AG08395 (cell line): ENCODE measurements around the gene SKI.
A peak's percentile ranks its signal among the peaks of the same experiment; 100 is the strongest.
"Not testable (repeated sequence)": the region's sequence is repeated elsewhere in the genome, so short reads cannot be mapped to it uniquely, and the experiment has no call there.

Source experiments
- DNase-seq: peaks from one replicate; pipeline ENCODE4 v3.0.0; 2012; ENCODE audit warnings: mixed read lengths, low spot score

Gene SKI

DNA sequence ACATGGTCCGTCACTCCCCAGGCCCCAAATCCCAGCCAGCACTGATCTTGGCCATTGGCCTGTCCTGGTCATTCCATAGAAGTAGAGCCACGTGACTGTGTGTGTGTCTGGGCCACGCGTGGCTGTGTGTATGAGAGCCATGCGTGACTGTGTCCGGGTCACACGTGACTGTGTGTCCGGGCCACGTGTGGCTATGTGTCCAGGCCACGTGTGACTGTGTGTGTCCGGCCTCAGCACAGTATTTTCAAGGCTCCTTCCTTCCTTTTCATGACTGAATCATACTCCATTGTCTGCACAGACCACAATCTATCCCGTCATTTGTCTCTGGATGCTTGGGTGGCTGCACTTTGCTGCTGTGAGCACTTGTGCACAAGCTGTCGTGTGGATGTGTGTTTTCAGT is 67.4 kb downstream of the SKI start:
- DNase-seq, result no peak

DNA sequence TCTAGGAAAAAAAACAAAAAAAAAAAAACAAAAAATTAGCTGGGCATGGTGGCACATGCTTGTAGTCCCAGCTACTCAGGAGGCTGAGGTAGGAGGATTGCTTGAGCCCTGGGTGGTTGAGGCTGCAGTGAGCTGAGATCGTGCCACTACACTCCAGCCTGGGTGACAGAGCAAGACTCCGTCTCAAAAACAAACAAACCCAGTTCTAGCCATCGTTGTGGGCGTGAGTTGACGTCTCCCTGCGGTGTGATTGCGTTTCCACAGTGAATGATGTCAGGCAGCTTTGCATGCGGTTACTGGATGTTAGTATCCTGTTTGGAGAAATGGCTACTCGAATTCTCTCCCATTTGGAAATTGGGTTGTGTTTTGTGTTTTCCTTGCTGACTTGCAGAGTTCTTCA is 68.1 kb downstream of the SKI start:
- not testable (repeated sequence) for DNase-seq

DNA sequence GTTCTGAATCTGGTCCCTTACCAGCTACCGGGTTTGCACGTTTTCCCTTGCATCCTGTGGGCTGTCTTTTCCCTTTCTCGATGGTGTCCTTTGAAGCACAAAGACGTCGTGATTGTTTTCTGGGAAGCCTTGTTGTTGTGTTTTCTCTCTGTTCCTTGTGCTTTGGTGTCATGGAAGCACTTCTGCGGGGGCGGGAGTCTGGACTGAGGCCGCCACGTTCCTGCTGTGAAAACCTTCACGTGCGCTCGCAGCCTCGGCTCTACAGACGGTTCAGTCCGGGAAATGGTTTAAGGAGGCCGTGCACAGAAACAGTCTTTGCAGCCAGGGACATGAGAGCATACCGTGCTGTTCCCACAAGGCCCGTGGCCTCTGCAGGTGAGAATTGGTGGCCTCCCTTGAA is 68.5 kb downstream of the SKI start:
- no peak for DNase-seq

DNA sequence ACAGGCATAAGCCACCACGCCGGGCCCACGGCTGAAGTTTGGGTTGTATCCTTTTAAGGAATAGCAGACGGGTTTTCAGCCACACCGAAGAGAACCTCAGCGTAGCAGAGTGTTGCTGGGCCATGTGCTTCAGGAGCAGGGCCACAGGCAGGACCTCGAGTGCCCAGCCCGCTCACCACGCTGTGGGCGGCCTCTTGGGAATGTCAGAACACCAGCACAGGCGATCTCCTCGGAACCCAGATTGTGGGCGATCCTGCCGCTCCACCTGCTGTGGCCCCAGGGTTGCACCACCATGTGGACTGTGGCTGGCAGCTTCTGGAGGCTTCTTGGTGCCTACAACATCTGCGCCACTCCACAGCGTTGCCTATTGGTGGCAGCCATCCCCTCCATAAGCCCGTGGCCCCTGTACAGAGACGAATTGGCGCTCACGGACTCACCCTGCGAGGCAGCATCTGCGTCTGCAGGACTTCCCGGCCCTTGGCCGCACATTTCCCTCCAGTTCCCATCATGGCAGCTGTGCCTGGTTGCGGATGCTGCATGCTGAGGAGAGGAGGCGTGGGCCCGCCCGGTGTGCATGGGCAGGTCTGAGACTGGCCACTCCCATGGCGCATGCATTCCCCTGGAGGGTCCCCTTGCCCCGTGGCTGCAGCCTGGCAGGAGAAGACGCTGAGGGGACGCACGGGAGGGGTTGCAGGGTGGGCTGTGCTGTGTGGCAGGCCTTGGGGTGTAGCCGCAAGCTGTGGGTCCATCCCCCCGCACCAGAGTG is 69.3 kb downstream of the SKI start:
- DNase-seq, result no peak

DNA sequence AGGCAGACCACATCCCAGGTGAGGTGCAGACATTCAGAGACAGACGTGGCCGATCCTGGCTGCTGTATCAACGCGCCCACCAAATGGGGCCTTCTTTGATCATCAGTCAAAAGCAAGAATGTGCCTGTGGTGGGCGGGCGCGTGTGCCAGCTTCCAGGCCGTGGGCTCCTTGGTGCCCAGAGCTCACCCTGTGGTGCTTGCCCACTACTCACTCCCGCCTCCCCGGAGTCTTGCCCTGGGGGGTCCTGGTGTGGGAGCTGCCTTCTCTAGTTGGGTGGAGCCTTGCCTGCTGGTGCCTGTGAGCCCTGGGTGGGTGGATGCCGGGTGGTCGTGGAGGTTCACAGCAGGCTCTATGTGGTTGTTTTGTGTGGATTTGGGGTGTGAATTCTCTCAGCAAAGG is 70.6 kb downstream of the SKI start:
- DNase-seq, result no peak

DNA sequence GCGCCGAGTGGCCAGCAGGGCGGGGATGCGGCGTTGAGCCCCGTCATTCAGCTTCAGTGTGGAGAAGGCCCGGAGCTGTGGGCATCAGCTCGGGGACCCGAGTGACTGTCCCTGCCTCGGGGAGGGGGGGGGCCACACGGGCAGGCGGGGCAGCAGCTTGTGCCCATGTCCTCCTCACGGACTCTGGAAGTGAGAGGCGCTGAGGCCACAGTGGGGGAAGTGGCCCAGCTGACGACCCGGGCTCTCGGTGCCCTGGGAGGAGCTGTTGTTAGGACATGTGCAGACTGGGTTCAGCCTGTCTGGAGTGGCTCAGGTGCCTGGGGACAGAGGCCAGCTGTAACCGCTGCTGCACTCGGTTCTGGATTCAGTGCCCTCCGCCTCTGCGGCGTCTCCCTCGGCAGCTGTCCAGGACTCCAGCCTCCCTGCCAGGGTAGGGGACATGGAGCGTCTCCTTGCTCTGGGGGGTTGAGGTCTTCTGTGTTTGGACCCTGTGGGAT is 71.1 kb downstream of the SKI start:
- DNase-seq, result peak; percentile 16

DNA sequence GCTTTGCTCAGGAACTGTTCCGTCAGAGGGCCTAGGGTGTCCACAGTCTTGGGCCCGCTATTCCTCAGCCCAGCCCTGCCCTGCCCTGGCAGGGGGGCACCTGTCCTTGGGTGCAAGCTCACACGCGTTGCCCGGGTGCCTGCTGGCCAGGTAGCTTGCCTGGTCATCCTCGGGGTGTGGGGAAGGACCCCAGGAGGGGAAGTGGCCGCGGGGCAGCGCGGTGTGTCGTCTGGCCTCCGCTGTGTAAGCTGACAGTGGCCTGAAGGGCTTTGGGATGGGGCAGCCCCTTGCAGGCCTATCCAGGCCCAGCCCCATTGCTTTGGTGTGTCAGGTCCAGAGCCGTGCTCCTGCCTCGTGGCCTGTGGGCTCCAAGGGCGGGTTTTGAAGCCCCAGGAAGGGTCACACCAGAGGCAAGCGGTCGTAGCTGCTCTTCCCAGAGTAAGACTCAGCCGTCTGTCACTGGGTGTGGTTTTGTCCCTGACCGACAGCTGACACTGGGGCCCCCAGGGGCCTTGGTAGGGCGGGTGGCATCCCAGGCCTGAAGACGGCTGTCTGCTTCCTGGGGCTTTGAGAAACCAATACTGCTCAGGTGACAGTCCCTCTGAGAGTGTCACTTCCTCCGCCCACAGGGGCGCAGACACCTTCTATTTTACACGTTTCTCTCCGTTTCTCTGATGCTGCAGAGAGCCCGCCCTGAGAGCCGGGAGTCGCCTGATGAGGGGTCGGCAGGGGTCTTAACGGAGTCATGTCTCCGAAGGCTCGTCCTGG is 72.1 kb downstream of the SKI start:
- DNase-seq, result no peak

DNA sequence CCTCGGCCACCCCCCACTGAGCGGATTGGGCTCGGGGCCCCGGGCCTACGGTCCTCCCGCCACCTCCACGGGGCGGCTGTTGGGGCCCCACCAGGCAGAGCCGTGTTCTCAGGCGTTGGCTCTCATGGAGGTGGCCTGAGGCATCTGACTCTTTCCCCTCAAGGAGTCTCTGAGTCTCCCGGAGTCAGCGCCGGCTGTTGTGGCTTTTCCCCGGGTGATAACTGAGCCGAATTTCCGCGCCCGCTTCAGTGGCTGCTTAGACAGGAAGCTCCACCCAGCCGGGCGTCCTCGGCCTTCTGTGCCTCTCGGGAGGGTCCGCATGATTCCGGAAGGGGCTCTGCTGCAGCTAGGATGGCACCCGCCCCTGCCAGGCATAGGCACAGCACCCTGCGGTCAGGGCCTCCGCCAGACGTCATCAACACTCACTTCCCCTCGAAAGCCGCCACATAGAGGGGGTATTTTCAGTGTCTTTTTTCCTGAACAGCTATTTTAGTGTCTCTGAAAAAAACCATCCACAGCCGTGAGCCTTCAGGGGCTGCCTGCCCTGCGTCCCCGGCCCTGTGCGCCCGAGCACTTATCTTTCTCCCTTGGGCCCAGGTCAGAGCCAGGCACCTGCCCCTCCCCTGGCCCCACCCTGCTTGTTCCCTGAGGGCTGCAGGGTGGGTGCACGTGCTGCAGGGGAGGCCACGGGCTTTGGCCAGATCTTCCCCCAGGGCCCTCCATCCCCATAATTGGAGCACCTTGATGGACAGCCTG is 72.9 kb downstream of the SKI start:
- DNase-seq, result peak; percentile 61

DNA sequence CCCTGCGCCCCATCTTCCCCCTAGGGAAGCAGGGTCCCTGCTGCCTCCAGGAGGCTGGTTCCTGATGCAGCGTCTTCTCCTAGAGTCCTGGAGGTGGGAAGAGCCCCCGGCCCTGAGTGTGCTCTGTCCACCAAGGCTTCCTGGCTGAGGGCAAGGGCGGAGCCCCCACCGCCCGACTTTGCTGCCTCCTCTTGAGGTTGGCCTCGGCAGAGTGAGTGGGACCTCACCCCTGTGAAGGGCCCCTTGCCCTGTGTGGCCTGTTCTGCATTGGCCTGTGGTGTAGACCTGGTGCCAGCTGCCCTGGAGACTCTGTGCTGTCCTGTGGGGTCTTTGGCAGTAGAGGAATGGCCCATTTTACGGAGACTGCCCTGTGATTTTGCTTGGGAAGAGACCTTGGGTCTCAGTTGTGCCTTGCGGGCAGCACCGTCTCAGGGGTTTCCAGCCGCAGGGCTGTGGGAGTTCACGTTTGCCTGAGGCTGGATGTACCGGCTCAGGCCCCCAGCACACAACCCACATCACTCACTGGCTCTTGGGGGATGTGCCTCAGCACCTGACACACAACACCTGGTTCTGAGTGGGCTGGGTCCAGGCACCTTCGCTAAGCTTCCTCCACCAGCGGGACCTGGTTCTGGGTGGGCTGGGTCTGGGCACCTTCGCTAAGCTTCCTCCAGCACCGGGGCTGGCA is 73.6 kb downstream of the SKI start:
- DNase-seq, result no peak

DNA sequence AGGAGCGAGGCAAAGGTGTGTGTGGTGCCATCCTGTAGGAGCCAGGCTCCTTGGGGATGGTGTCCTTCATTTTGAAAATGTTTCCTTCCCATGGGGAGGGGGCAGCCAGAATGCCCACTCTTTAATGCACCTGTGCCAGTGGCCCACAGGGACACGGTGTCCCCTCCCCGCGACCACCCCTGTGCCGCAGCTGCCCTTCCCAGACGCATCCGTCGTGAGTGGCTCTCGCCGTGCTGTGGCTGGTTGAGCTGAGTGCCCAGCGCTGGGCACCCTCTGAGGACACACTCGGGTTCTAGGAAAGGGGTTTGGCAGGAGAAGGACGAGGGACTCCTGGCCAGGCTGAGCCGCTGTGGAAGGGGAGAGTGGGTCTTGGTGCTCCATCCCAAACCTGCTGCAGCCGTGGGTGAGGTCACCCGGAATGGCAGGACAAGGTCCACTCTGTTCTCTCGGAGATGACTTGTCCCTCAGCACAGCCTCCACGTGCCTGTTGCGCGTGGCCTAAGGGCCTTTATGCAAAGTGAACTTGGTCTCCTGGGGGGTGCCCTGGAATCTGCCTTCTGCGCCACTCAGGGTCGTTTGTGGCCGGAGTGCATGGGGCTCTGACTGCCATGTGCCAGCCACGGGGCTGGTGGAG is 74.3 kb downstream of the SKI start:
- DNase-seq, result no peak

DNA sequence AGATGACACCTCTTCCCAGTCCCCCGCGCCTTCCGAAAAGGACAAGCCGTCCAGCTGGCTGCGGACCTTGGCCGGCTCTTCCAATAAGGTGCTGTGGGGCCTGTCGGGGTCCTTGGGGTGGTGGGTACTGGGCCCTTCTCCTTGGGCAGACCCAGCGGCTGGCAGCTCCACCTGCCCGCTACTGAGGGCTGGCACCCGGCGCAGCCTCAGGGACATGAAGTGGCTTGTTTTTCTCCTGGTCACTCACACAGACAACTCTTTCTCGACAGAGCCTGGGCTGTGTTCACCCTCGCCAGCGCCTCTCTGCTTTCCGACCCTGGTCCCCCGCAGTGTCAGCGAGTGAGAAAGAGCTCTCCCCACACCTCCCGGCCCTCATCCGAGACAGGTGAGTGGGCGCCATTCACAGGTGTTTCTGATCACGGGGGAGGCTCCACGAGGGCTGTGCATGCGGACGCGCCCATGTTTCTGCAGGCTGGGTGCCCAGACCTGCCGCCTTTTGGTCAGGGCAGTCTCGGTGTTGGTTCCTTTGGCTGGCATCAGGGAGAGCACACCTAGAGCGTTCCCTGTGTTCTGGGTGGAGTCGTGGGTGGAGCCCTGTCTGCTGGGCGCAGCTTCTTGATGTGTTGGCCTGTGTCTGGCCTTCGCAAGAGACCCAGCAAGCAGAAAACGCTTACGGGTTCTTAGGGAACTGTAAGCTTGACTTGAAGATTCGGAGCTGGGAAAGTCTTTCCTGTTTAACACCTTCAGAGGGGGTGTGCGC is 75.1 kb downstream of the SKI start:
- no peak for DNase-seq

DNA sequence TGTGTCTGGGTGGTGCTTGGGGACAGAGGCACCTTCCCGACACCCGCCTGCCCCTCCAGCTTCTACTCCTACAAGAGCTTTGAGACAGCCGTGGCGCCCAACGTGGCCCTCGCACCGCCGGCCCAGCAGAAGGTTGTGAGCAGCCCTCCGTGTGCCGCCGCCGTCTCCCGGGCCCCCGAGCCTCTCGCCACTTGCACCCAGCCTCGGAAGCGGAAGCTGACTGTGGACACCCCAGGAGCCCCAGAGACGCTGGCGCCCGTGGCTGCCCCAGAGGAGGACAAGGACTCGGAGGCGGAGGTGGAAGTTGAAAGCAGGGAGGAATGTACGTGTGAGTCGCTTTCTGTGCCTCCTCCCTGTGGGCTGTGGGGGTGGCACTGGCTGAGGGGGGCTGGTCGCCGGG is 75.7 kb downstream of the SKI start:
- no peak for DNase-seq

DNA sequence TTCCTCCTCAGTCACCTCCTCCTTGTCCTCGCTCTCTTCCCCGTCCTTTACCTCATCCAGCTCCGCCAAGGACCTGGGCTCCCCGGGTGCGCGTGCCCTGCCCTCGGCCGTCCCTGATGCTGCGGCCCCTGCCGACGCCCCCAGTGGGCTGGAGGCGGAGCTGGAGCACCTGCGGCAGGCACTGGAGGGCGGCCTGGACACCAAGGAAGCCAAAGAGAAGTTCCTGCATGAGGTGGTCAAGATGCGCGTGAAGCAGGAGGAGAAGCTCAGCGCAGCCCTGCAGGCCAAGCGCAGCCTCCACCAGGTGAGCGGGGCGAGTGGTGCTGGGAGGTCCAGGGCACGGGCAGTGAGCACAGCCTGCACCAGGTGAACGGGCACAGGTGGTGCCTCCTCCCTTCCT is 76.2 kb downstream of the SKI start:
- no peak for DNase-seq

DNA sequence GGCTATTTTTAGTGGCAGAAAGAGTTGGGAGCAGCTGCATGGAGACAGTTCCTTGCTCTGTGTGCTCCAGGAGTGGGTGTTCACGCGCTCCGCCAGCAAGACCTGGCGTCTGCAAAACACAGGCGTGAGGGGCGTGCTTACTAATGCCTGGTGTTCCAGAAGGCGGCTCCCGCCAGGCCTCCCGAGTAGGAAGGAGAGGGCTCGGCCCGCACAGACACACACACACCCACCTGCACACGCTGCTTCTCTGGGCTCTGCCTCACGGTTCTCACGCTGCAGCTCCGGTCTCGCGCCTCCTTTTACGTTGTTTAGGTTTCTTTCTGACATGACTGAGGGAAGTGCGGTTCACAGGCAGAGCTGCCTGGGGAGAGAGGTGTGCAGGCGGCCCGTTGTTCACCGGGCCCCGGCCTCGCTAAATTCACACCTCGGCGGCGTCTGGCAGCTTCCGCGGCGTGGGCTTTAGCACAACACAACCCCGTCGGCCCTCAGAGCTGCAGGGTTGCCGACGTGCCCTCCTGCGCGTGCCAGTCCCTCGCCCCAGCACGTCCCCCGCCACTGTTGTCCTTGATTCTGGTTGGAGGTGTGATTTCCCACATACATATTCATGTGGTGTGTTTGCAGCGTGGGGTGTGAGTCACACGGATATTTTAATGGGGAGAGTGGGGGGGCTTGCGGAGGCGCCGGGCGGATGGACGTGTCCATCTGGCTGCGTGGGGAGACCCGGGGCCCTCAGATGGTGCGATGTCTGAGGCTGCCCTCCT is 77.0 kb downstream of the SKI start:
- DNase-seq, result no peak

DNA sequence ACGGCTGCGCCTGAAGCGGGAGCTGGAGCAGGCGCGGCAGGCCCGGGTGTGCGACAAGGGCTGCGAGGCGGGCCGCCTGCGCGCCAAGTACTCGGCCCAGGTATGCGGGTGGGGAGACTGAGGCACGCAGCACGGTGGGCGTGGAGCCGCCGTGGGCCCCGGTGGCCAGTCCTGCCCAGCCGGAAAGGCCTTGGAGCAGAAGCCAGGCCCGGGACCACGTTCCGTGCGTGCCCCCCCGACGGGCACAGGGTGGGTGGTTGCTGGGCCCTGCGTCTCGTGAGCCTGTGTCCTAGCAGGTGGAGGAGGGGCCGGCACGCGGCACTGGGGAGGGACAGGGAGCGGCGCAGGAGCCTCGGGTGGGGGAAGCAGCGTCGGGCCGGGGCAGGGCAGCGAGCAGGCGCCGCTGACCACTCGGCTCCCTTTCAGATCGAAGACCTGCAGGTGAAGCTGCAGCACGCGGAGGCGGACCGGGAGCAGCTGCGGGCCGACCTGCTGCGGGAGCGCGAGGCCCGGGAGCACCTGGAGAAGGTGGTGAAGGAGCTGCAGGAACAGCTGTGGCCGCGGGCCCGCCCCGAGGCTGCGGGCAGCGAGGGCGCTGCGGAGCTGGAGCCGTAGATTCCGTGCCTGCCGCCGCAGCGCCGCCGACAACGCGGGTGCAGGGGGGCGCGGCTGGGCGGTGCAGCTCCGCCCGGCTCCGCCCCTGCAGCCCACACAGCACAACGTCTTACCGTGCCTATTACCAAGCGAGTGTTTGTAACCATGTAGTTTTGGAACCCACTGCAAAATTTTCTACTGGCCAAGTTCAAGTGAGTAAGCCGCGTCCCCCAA is 78.2 kb downstream of the SKI start:
- no peak for DNase-seq

DNA sequence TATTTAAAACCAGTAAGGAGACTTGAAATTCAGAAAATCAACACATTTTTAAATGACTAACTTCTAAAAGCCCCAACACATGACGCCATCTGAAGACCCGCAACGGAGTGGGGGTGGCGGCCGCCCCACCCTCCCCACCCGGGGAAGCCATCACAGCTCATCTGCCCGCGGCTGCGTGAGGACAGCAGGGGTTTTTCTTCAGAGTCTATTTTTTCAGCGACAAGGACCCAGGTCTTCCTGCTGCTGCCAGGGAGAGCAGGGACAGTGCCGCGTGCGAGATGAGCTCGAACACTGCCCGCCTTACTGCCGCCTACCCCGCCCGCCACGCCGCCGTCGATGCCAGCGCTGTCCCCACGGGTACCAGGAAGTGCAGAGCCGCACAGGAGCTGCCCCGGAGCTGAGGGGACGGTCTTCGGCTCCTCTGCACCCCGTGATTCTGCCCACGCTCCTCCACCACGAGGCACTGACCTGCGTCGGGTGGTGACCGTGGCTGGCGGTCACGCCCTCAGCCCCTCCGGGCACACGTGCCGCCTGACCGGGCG is 79.0 kb downstream of the SKI start:
- no peak for DNase-seq

DNA sequence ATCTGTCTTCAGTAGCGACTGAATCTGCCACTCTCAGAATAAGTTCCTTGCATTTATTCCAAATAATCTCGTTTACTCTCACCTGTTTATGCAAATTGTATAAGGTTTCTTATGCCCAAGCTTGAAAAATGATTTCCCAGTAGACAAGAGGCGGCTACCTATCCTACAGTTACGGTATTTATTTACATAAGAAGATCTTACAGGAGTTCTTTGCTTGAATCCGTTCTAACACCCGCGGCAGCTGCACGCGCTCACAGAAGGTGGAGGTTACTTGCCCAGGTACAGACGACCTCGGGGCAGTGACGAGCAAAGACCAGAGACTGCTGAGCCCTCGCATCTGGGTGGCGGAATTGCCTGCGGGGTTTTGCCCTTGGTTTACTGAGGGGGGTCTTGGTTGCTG is 79.9 kb downstream of the SKI start:
- no peak for DNase-seq

DNA sequence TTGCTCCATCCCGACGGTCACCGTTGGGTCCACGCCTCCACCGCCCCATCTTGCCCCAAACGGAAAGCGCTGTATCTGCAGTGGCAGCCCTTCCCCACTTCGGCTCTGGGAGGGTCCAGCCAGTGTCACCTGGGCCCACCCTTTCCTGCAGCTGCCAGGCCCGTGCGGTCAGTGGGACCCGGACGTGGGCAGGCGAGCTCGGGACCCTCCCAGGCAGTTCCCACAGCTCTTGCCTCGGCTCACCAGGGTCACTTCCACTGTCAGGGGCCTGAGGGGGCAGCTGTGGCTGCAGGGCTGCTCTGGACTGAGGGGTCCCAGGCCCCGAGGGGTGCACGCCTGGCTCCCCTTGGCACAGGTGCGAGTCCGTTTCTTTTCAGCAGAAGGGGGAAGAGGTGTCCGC is 80.7 kb downstream of the SKI start:
- no peak for DNase-seq
